H9 (cell line): Measurements from ENCODE around the gene CHST5. TPM values are rescaled to one million over a fixed set of nuclear protein-coding genes. Genes with fewer than 3 reads are reported as not detected.
A peak's percentile ranks its signal among the peaks of the same experiment; 100 is the strongest.

Experiments
- DNase-seq: peaks from one replicate; pipeline ENCODE4 v3.0.0-alpha.2; 2017
- H2AFZ ChIP-seq: one replicate; pipeline ENCODE4 v1.6.1; 2013; ENCODE audit warnings: mild to moderate bottlenecking, low read length, control low read depth, moderate library complexity
- H2AK5ac ChIP-seq: 2 replicates; pipeline ENCODE4 v1.6.1; 2013; ENCODE audit warnings: low read length, control low read depth, mixed read lengths; ENCODE audit not compliant: insufficient read length
- H2BK120ac ChIP-seq: one replicate; pipeline ENCODE4 v1.6.1; 2013; ENCODE audit warnings: low read depth, mild to moderate bottlenecking, low read length, control low read depth, inconsistent platforms; ENCODE audit not compliant: poor library complexity, severe bottlenecking
- H2BK12ac ChIP-seq: 2 replicates; pipeline ENCODE4 v1.6.1; 2013; ENCODE audit warnings: low read length, control low read depth, mixed read lengths, low read depth; ENCODE audit not compliant: insufficient read length
- H2BK15ac ChIP-seq: 2 replicates; pipeline ENCODE4 v1.6.1; 2013; ENCODE audit warnings: low read depth, low read length, control low read depth
- H2BK20ac ChIP-seq: one replicate; pipeline ENCODE4 v1.6.1; 2013; ENCODE audit warnings: low read depth, mild to moderate bottlenecking, low read length, control low read depth, inconsistent platforms; ENCODE audit not compliant: poor library complexity, severe bottlenecking
- H2BK5ac ChIP-seq: 2 replicates; pipeline ENCODE4 v1.6.1; 2013; ENCODE audit warnings: low read length, control low read depth, mixed read lengths; ENCODE audit not compliant: insufficient read length
- H3K14ac ChIP-seq: 2 replicates; pipeline ENCODE4 v1.6.1; 2013; ENCODE audit warnings: low read length, control low read depth; ENCODE audit not compliant: insufficient read depth
- H3K18ac ChIP-seq: 2 replicates; pipeline ENCODE4 v1.6.1; 2013; ENCODE audit warnings: low read depth, mild to moderate bottlenecking, mixed read lengths, low read length, control low read depth; ENCODE audit not compliant: insufficient read length
- H3K23ac ChIP-seq: 2 replicates; pipeline ENCODE4 v1.6.1; 2013; ENCODE audit warnings: low read length, control low read depth, mixed read lengths, low read depth; ENCODE audit not compliant: insufficient read length
- H3K23me2 ChIP-seq: 2 replicates; pipeline ENCODE4 v1.6.1; 2013; ENCODE audit warnings: low read depth, mild to moderate bottlenecking, mixed read lengths, low read length, control low read depth; ENCODE audit not compliant: insufficient read length, poor library complexity, severe bottlenecking
- H3K27ac ChIP-seq: 2 replicates; pipeline ENCODE4 v1.5.1; 2013; ENCODE audit warnings: low read length, control low read depth, mixed read lengths, low read depth; ENCODE audit not compliant: insufficient read length
- H3K27me3 ChIP-seq: 2 replicates; pipeline ENCODE4 v1.6.1; 2013; ENCODE audit warnings: low read length, control low read depth, inconsistent platforms; ENCODE audit not compliant: insufficient read depth
- H3K4ac ChIP-seq: 2 replicates; pipeline ENCODE4 v1.6.1; 2013; ENCODE audit warnings: low read depth, mild to moderate bottlenecking, control low read depth, inconsistent platforms, low read length, moderate library complexity
- H3K4me1 ChIP-seq: 2 replicates; pipeline ENCODE4 v1.6.1; 2013; ENCODE audit warnings: low read length, control low read depth, inconsistent platforms; ENCODE audit not compliant: insufficient read depth
- H3K4me2 ChIP-seq: 2 replicates; pipeline ENCODE4 v1.6.1; 2013; ENCODE audit warnings: low read length, control low read depth, mixed read lengths; ENCODE audit not compliant: insufficient read length, insufficient read depth
- H3K56ac ChIP-seq: 2 replicates; pipeline ENCODE4 v1.6.1; 2013; ENCODE audit warnings: low read depth, mild to moderate bottlenecking, mixed read lengths, low read length, control low read depth; ENCODE audit not compliant: insufficient read length
- H3K79me1 ChIP-seq: 2 replicates; pipeline ENCODE4 v1.6.1; 2013; ENCODE audit warnings: low read depth, mild to moderate bottlenecking, moderate library complexity, low read length, control low read depth, inconsistent platforms; ENCODE audit not compliant: insufficient read depth, poor library complexity, severe bottlenecking
- H3K79me2 ChIP-seq: 2 replicates; pipeline ENCODE4 v1.6.1; 2013; ENCODE audit warnings: low read length, control low read depth, inconsistent platforms; ENCODE audit not compliant: insufficient read depth
- H3K9ac ChIP-seq: 2 replicates; pipeline ENCODE4 v1.6.1; 2013; ENCODE audit warnings: low read length, control low read depth, mixed read lengths; ENCODE audit not compliant: insufficient read length; ENCODE audit errors: extremely low read depth
- H3K9me3 ChIP-seq: one replicate; pipeline ENCODE4 v1.6.1; 2013; ENCODE audit warnings: low read depth, low read length, inconsistent platforms; ENCODE audit not compliant: control insufficient read depth
- H3T11ph ChIP-seq: one replicate; pipeline ENCODE4 v1.6.1; 2013; ENCODE audit warnings: mild to moderate bottlenecking, low read length, control low read depth, inconsistent platforms
- H4K20me1 ChIP-seq: one replicate; pipeline ENCODE4 v1.6.1; 2013; ENCODE audit not compliant: control insufficient read depth, insufficient read length, insufficient read depth
- H4K5ac ChIP-seq: 2 replicates; pipeline ENCODE4 v1.6.1; 2013; ENCODE audit warnings: low read depth, mild to moderate bottlenecking, mixed read lengths, low read length, control low read depth; ENCODE audit not compliant: insufficient read length
- H4K8ac ChIP-seq: replicated peaks from 2 replicates; pipeline ENCODE4 v1.6.1; 2013; ENCODE audit warnings: low read length, control low read depth, mixed read lengths, low read depth; ENCODE audit not compliant: insufficient read length
- H4K91ac ChIP-seq: 2 replicates; pipeline ENCODE4 v1.6.1; 2013; ENCODE audit warnings: low read depth, mild to moderate bottlenecking, moderate library complexity, mixed read lengths, low read length, control low read depth; ENCODE audit not compliant: insufficient read length
- H3K27ac Mint-ChIP-seq, 3 experiments: 2 replicates in 2 of 3; 3 replicates in 1 of 3; pipeline ENCODE4 v1.8.0; 2020 to 2021; ENCODE audit warnings: mixed read lengths in 3 of 3, mild to moderate bottlenecking in 1 of 3, moderate library complexity in 1 of 3
- H3K27me3 Mint-ChIP-seq: 2 replicates; pipeline ENCODE4 v1.8.0; 2021; ENCODE audit warnings: low read depth, mild to moderate bottlenecking, moderate library complexity, mixed read lengths
- H3K36me3 Mint-ChIP-seq, 3 experiments: 2 replicates in 2 of 3; 3 replicates in 1 of 3; pipeline ENCODE4 v1.8.0; 2020 to 2021; ENCODE audit warnings: low read depth in 3 of 3, mixed read lengths in 3 of 3; ENCODE audit not compliant: insufficient read depth in 1 of 3
- H3K4me1 Mint-ChIP-seq, 2 experiments: 2 replicates each; pipeline ENCODE4 v1.8.0; 2020; ENCODE audit warnings: mixed read lengths in 2 of 2
- H3K4me3 Mint-ChIP-seq, 2 experiments: 2 replicates in 1 of 2; 3 replicates in 1 of 2; pipeline ENCODE4 v1.8.0; 2020 to 2021; ENCODE audit warnings: mild to moderate bottlenecking in 2 of 2, mixed read lengths in 2 of 2, moderate library complexity in 1 of 2
- H3K9me3 Mint-ChIP-seq, 2 experiments: 2 replicates in 1 of 2; 3 replicates in 1 of 2; pipeline ENCODE4 v1.8.0; 2020; ENCODE audit warnings: mild to moderate bottlenecking in 2 of 2, mixed read lengths in 2 of 2, moderate library complexity in 1 of 2
- CTCF ChIP-seq: fragments of 200-600 bp; sonication (generic); conservative IDR thresholded peaks from 3 replicates; pipeline ENCODE4 v1.8.0; 2021; ENCODE audit warnings: antibody characterized with exemption, mild to moderate bottlenecking
- WGBS: extraction: QIAGEN DNeasy Blood & Tissue Kit; methylation state at CpG from one replicate; pipeline ENCODE4 v1.1.7; 2013; ENCODE audit warnings: missing lambda C conversion rate, low lambda C conversion rate, mixed read lengths; ENCODE audit not compliant: insufficient read length; ENCODE audit errors: extremely low coverage; 5-methylcytosine and 5-hydroxymethylcytosine counted together
- total RNA-seq: library from RNA; stranded (reverse); gene quantifications from 2 replicates; pipeline ENCODE4 v1.2.1, GENCODE V29; 2021

The CHST5 gene
- total RNA-seq, 1 experiment from 2014 or later, result not detected

- TF ChIP-seq CTCF, result no peak
- peaks cover 15 to 18% of the 10 kb centered on the region in 2 experiments; a peak in 3 of 4 replicates for H3K4me1 Mint-ChIP-seq
Measured at GRCh38 chr16:75494184-75494583, 41.7 kb downstream of the CHST5 start.

More at GRCh38 chr16:75494184-75494583, 41.7 kb downstream of the CHST5 start:
- Histone ChIP-seq H2BK120ac (no peak overlapping the region), H4K5ac (no peak overlapping the region), H3K27me3 (no peaks in the 10 kb centered on the region), H3K9me3 (no peaks in the 10 kb centered on the region), H3K79me2 (no peaks in the 10 kb centered on the region), H3K27ac (no peak overlapping the region), H2BK12ac (no peak overlapping the region), H3K4ac (no peak overlapping the region), H2BK15ac (no peak overlapping the region), H3K79me1 (no peaks in the 10 kb centered on the region), H2BK5ac (no peak overlapping the region), H2BK20ac (no peak overlapping the region), H3K4me2 (peak overlapping the region; percentile 65), H4K20me1 (peaks cover 3% of the 10 kb centered on the region), H3K14ac (no peak overlapping the region), H3T11ph (no peak overlapping the region), H3K23ac (no peak overlapping the region), H3K56ac (no peak overlapping the region), H2AK5ac (no peak overlapping the region), H4K91ac (no peak overlapping the region), H3K4me1 (no peaks in the 10 kb centered on the region; the same call in 1 of the 2 replicates), H3K18ac (no peak overlapping the region), H2AFZ (no peak overlapping the region), H3K9ac (peak overlapping the region; percentile 24), H3K23me2 (peaks cover 12% of the 10 kb centered on the region), H4K8ac (no peak overlapping the region)
- H3K36me3 Mint-ChIP-seq, result peaks cover 0 to 9% (median 0%) of the 10 kb centered on the region in 3 experiments; a peak in 3 of 7 replicates
- H3K9me3 Mint-ChIP-seq, result no peaks in the 10 kb centered on the region
- peak overlapping the region; percentile 85 to 94 for H3K4me3 Mint-ChIP-seq
- peaks cover 6% of the 10 kb centered on the region; the same call in 1 of the 2 replicates for H3K27me3 Mint-ChIP-seq
- peak overlapping the region in 1 of 3 experiments; percentile 60; a peak in 2 of 7 replicates for H3K27ac Mint-ChIP-seq
- no CpG with 5 or more reads among the region's 5 CpGs for WGBS
- DNase-seq, result no peak
